Activated naive CD8-positive, alpha-beta T cell treated with anti-CD3 and anti-CD28 coated beads, Interleukin-2, amount 10 ng/mL, durations not matched to agents 7 days and 5 days (primary cell): ENCODE data around the gene LRBA. TPM values are rescaled to one million over a fixed set of nuclear protein-coding genes. Genes with fewer than 3 reads are reported as not detected.
"Not testable (repeated sequence)": the region's sequence is repeated elsewhere in the genome, so short reads cannot be mapped to it uniquely, and the experiment has no call there.

Experiments used
- ATAC-seq: fragments of 150-1000 bp; cut with Tn5 transposase; one replicate; pipeline ENCODE4 v1.10.0; 2021; ENCODE audit warnings: low read depth, moderate library complexity
- POLR2A ChIA-PET: fragments of 350-600 bp; sonication (Branson Sonifier 250); formaldehyde crosslinking; loops from one replicate; lab custom pipeline; 2021; ENCODE audit warnings: antibody characterized with exemption; lab: Charles Lee
- DNase-seq: peaks from one replicate; pipeline ENCODE4 v3.0.0; 2021
- H3K27ac Mint-ChIP-seq: one replicate; pipeline ENCODE4 v1.8.0; 2022; ENCODE audit warnings: mild to moderate bottlenecking, mixed read lengths
- H3K27me3 Mint-ChIP-seq: one replicate; pipeline ENCODE4 v1.8.0; 2022; ENCODE audit warnings: mild to moderate bottlenecking, moderate library complexity, mixed read lengths
- H3K36me3 Mint-ChIP-seq: one replicate; pipeline ENCODE4 v1.8.0; 2021; ENCODE audit warnings: mild to moderate bottlenecking, mixed read lengths
- H3K4me1 Mint-ChIP-seq: one replicate; pipeline ENCODE4 v1.8.0; 2021; ENCODE audit warnings: mixed read lengths
- H3K4me3 Mint-ChIP-seq: one replicate; pipeline ENCODE4 v1.8.0; 2022; ENCODE audit warnings: mild to moderate bottlenecking, moderate library complexity, mixed read lengths
- H3K9me3 Mint-ChIP-seq: one replicate; pipeline ENCODE4 v1.8.0; 2021; ENCODE audit warnings: mixed read lengths
- total RNA-seq, 2 experiments: library from RNA; stranded (reverse); gene quantifications; one replicate each; pipeline ENCODE4 v1.2.3, GENCODE V29; 2021

The LRBA gene
- total RNA-seq, 2 experiments from 2014 or later, result 47.9 to 50.6 TPM

GRCh38 chr4:150561143-150561737, 453.8 kb downstream of the LRBA start:
- DNase-seq, result no peak
- no peaks in the 10 kb centered on the region for H3K27me3 Mint-ChIP-seq
- H3K27ac Mint-ChIP-seq, result no peak overlapping the region
- H3K36me3 Mint-ChIP-seq, result peaks cover 7% of the 10 kb centered on the region
- H3K4me3 Mint-ChIP-seq, result no peak overlapping the region
- POLR2A ChIA-PET, result no interaction called here
- peaks cover 5% of the 10 kb centered on the region for H3K9me3 Mint-ChIP-seq
- H3K4me1 Mint-ChIP-seq, result no peaks in the 10 kb centered on the region
- ATAC-seq, result no peak

- H3K9me3 Mint-ChIP-seq, H3K27ac Mint-ChIP-seq, H3K27me3 Mint-ChIP-seq, H3K4me1 Mint-ChIP-seq, ATAC-seq, POLR2A ChIA-PET, H3K4me3 Mint-ChIP-seq, DNase-seq: not testable (repeated sequence)
- H3K36me3 Mint-ChIP-seq, result peaks cover 12% of the 10 kb centered on the region
Measured at GRCh38 chr4:150557811-150558210, 457.3 kb downstream of the LRBA start.

- no peak overlapping the region for H3K27ac Mint-ChIP-seq
- DNase-seq, result no peak
- H3K9me3 Mint-ChIP-seq, result no peaks in the 10 kb centered on the region
- no peaks in the 10 kb centered on the region for H3K27me3 Mint-ChIP-seq
- POLR2A ChIA-PET, result no interaction called here
- H3K4me1 Mint-ChIP-seq, result no peaks in the 10 kb centered on the region
- H3K36me3 Mint-ChIP-seq, result peaks cover 2% of the 10 kb centered on the region
- H3K4me3 Mint-ChIP-seq, result no peak overlapping the region
- ATAC-seq, result no peak
Measured at GRCh38 chr4:150547154-150547838, 467.8 kb downstream of the LRBA start.

GRCh38 chr4:150546286-150546685, 468.8 kb downstream of the LRBA start:
- DNase-seq (no peak), ATAC-seq (no peak)
- Mint-ChIP-seq H3K4me1 (no peaks in the 10 kb centered on the region), H3K27ac (no peak overlapping the region), H3K9me3 (no peaks in the 10 kb centered on the region), H3K27me3 (no peaks in the 10 kb centered on the region), H3K4me3 (no peak overlapping the region), H3K36me3 (peaks cover 2% of the 10 kb centered on the region)
- POLR2A ChIA-PET, result no interaction called here

GRCh38 chr4:150543042-150543441, 472.0 kb downstream of the LRBA start:
- no peaks in the 10 kb centered on the region for H3K9me3 Mint-ChIP-seq
- H3K36me3 Mint-ChIP-seq, result peaks cover 4% of the 10 kb centered on the region
- no peak overlapping the region for H3K4me3 Mint-ChIP-seq
- DNase-seq (no peak), ATAC-seq (no peak)
- POLR2A ChIA-PET, result no interaction called here
- no peaks in the 10 kb centered on the region for H3K27me3 Mint-ChIP-seq
- H3K4me1 Mint-ChIP-seq, result no peaks in the 10 kb centered on the region
- no peak overlapping the region for H3K27ac Mint-ChIP-seq

GRCh38 chr4:150541681-150542080, 473.4 kb downstream of the LRBA start:
- ATAC-seq (no peak), DNase-seq (no peak)
- peaks cover 4% of the 10 kb centered on the region for H3K36me3 Mint-ChIP-seq
- POLR2A ChIA-PET, result no interaction called here
- no peaks in the 10 kb centered on the region for H3K27me3 Mint-ChIP-seq
- no peaks in the 10 kb centered on the region for H3K9me3 Mint-ChIP-seq
- H3K4me3 Mint-ChIP-seq, result no peak overlapping the region
- no peaks in the 10 kb centered on the region for H3K4me1 Mint-ChIP-seq
- H3K27ac Mint-ChIP-seq, result no peak overlapping the region

GRCh38 chr4:150540959-150541360, 474.1 kb downstream of the LRBA start:
- H3K4me1 Mint-ChIP-seq, result no peaks in the 10 kb centered on the region
- no peaks in the 10 kb centered on the region for H3K9me3 Mint-ChIP-seq
- DNase-seq (no peak), ATAC-seq (no peak)
- POLR2A ChIA-PET, result no interaction called here
- H3K27ac Mint-ChIP-seq, result no peak overlapping the region
- H3K4me3 Mint-ChIP-seq, result no peak overlapping the region
- no peaks in the 10 kb centered on the region for H3K27me3 Mint-ChIP-seq
- H3K36me3 Mint-ChIP-seq, result peaks cover 4% of the 10 kb centered on the region

- no peak for DNase-seq
- Mint-ChIP-seq H3K9me3 (no peaks in the 10 kb centered on the region), H3K27me3 (no peaks in the 10 kb centered on the region), H3K36me3 (peaks cover 4% of the 10 kb centered on the region), H3K4me3 (no peak overlapping the region), H3K4me1 (no peaks in the 10 kb centered on the region), H3K27ac (no peak overlapping the region)
- ATAC-seq, result no peak
- POLR2A ChIA-PET, result no interaction called here
Measured at GRCh38 chr4:150540536-150540935, 474.5 kb downstream of the LRBA start.

GRCh38 chr4:150537911-150538310, 477.2 kb downstream of the LRBA start:
- H3K9me3 Mint-ChIP-seq, result not testable (repeated sequence)

GRCh38 chr4:150534818-150535217, 480.3 kb downstream of the LRBA start:
- Mint-ChIP-seq H3K4me3 (no peak overlapping the region), H3K27me3 (no peaks in the 10 kb centered on the region), H3K9me3 (peaks cover 3% of the 10 kb centered on the region), H3K4me1 (no peaks in the 10 kb centered on the region), H3K27ac (no peak overlapping the region), H3K36me3 (peaks cover 5% of the 10 kb centered on the region)
- DNase-seq, result no peak
- POLR2A ChIA-PET, result no interaction called here
- no peak for ATAC-seq

More at GRCh38 chr4:150537911-150538310, 477.2 kb downstream of the LRBA start:
- H3K4me1 Mint-ChIP-seq, H3K27ac Mint-ChIP-seq, H3K4me3 Mint-ChIP-seq, DNase-seq, H3K27me3 Mint-ChIP-seq, ATAC-seq, POLR2A ChIA-PET, H3K36me3 Mint-ChIP-seq: not testable (repeated sequence)

GRCh38 chr4:150533673-150534072, 481.4 kb downstream of the LRBA start:
- Mint-ChIP-seq H3K27me3 (no peaks in the 10 kb centered on the region), H3K4me3 (no peak overlapping the region), H3K9me3 (peaks cover 3% of the 10 kb centered on the region), H3K4me1 (no peaks in the 10 kb centered on the region), H3K27ac (no peak overlapping the region), H3K36me3 (peaks cover 3% of the 10 kb centered on the region)
- POLR2A ChIA-PET, result no interaction called here
- DNase-seq (no peak), ATAC-seq (no peak)

- POLR2A ChIA-PET, result no interaction called here
- ATAC-seq (no peak), DNase-seq (no peak)
- Mint-ChIP-seq H3K36me3 (peaks cover 3% of the 10 kb centered on the region), H3K27me3 (no peaks in the 10 kb centered on the region), H3K27ac (no peak overlapping the region), H3K4me1 (no peaks in the 10 kb centered on the region), H3K9me3 (peaks cover 3% of the 10 kb centered on the region), H3K4me3 (no peak overlapping the region)
Measured at GRCh38 chr4:150525321-150525868, 489.7 kb downstream of the LRBA start.

GRCh38 chr4:150518559-150518958, 496.5 kb downstream of the LRBA start:
- no peaks in the 10 kb centered on the region for H3K27me3 Mint-ChIP-seq
- DNase-seq (no peak), ATAC-seq (no peak)
- H3K27ac Mint-ChIP-seq, result no peak overlapping the region
- peaks cover 3% of the 10 kb centered on the region for H3K9me3 Mint-ChIP-seq
- peaks cover 10% of the 10 kb centered on the region for H3K36me3 Mint-ChIP-seq
- H3K4me1 Mint-ChIP-seq, result no peaks in the 10 kb centered on the region
- POLR2A ChIA-PET, result no interaction called here
- no peak overlapping the region for H3K4me3 Mint-ChIP-seq

GRCh38 chr4:150515135-150515534, 499.9 kb downstream of the LRBA start:
- no peaks in the 10 kb centered on the region for H3K9me3 Mint-ChIP-seq
- peaks cover 6% of the 10 kb centered on the region for H3K36me3 Mint-ChIP-seq
- no peak overlapping the region for H3K27ac Mint-ChIP-seq
- DNase-seq (no peak), ATAC-seq (no peak)
- H3K27me3 Mint-ChIP-seq, result no peaks in the 10 kb centered on the region
- no peaks in the 10 kb centered on the region for H3K4me1 Mint-ChIP-seq
- POLR2A ChIA-PET, result no interaction called here
- no peak overlapping the region for H3K4me3 Mint-ChIP-seq
